NB4 (cell line): Measurements from ENCODE around the gene ETV5.

ENCODE experiments used
- DNase-seq: peaks from one replicate; pipeline ENCODE4 v3.0.0; 2010; ENCODE audit warnings: low read depth
- H3K4me3 ChIP-seq: one replicate; pipeline ENCODE4 v1.5.1; 2011; ENCODE audit warnings: mild to moderate bottlenecking, low read depth, low read length, moderate library complexity
- MYC ChIP-seq: IDR thresholded peaks from 2 replicates; pipeline ENCODE4 v1.6.1; 2011; ENCODE audit warnings: low read depth, low read length
- POLR2A ChIP-seq: IDR thresholded peaks from 2 replicates; pipeline ENCODE4 v1.6.1; 2011; ENCODE audit warnings: mild to moderate bottlenecking; ENCODE audit not compliant: insufficient read length; ENCODE audit errors: extremely low read depth
- TF ChIP-seq, protein P1 (sequence below): IDR thresholded peaks from one replicate; pipeline ENCODE4 v1.5.1; 2012; ENCODE audit warnings: low read depth, low read length
- TF ChIP-seq, protein P2 (sequence below): IDR thresholded peaks from 2 replicates; pipeline ENCODE4 v1.6.1; 2011; ENCODE audit warnings: low read depth, low read length

ETV5 gene

DNA sequence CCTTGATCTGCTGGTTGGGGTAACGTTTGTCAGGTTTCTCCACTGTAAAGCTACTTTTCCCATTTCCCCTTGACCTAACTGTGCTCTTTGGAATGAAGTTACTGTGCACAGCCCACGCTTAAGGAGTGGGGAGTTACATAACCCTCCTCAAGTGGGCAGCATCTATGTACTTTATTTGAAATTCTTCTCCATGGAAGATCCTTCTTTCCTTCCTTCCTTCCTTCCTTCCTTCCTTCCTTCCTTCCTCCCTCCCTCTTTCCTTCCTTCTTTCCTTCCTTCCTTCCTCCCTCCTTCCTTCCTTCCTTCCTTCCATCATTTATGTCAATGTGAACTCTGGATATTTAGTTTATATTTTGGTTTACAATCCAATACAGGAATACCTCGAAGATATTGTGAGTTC, 94.0 kb downstream of the ETV5 start:
- no peak for TF ChIP-seq MYC
- TF ChIP-seq POLR2A: no peak
- TF ChIP-seq, protein P1, sequence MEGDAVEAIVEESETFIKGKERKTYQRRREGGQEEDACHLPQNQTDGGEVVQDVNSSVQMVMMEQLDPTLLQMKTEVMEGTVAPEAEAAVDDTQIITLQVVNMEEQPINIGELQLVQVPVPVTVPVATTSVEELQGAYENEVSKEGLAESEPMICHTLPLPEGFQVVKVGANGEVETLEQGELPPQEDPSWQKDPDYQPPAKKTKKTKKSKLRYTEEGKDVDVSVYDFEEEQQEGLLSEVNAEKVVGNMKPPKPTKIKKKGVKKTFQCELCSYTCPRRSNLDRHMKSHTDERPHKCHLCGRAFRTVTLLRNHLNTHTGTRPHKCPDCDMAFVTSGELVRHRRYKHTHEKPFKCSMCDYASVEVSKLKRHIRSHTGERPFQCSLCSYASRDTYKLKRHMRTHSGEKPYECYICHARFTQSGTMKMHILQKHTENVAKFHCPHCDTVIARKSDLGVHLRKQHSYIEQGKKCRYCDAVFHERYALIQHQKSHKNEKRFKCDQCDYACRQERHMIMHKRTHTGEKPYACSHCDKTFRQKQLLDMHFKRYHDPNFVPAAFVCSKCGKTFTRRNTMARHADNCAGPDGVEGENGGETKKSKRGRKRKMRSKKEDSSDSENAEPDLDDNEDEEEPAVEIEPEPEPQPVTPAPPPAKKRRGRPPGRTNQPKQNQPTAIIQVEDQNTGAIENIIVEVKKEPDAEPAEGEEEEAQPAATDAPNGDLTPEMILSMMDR: no peak
- TF ChIP-seq, protein P2, sequence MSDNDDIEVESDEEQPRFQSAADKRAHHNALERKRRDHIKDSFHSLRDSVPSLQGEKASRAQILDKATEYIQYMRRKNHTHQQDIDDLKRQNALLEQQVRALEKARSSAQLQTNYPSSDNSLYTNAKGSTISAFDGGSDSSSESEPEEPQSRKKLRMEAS: no peak
- no peak for DNase-seq
- no peak overlapping the region for H3K4me3 ChIP-seq

- no peak for TF ChIP-seq MYC
- TF ChIP-seq, protein P1: no peak
- TF ChIP-seq POLR2A: no peak
- no peak overlapping the region for H3K4me3 ChIP-seq
- no peak for DNase-seq
Observed at GRCh38 chr3:186013312-186013711, 95.6 kb downstream of the ETV5 start.

- TF ChIP-seq, protein P1: no peak
- TF ChIP-seq MYC: no peak
- TF ChIP-seq, protein P2: no peak
- no peak for TF ChIP-seq POLR2A
- no peak overlapping the region for H3K4me3 ChIP-seq
- DNase-seq: no peak
Observed at GRCh38 chr3:186012137-186012536, 96.8 kb downstream of the ETV5 start.

GRCh38 chr3:186004671-186005070, 104.2 kb downstream of the ETV5 start:
- TF ChIP-seq MYC (no peak), POLR2A (no peak)
- TF ChIP-seq, protein P2: no peak
- TF ChIP-seq, protein P1: no peak
- DNase-seq: no peak
- no peak overlapping the region for H3K4me3 ChIP-seq

DNA sequence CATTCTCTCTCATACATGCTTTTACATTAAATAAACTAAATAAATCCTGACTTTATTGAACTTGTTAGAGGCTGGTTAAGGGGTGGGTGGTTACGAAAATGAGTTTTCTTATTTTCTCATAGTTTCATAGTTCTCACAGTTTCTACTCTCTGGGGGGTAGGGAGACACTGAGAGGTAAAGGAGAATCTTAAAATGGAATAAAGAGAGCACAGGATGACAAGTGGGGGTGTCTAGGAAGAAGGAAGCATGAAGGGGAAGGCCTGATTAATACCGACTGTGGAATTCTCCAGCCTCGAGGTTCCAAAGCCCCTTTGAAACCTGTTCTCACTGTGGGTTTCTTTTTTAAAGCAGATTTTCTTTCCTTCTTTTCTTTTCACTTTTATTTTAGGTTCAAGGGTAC, 104.7 kb downstream of the ETV5 start:
- no peak overlapping the region for H3K4me3 ChIP-seq
- TF ChIP-seq, protein P1: no peak
- TF ChIP-seq, protein P2: no peak
- TF ChIP-seq POLR2A: no peak
- TF ChIP-seq MYC: no peak
- DNase-seq: no peak

- TF ChIP-seq POLR2A (no peak), MYC (no peak)
- TF ChIP-seq, protein P2: no peak
- TF ChIP-seq, protein P1: no peak
- H3K4me3 ChIP-seq: no peak overlapping the region
- DNase-seq: no peak
Observed at GRCh38 chr3:186003610-186004009, 105.3 kb downstream of the ETV5 start.
